Trophoblast cell (in vitro differentiated cells and primary cell): Measurements from ENCODE around the gene B9D2.

ENCODE experiments used
- DNase-seq, 2 donors: peaks; one replicate each; pipeline ENCODE4 v3.0.0-alpha.2; 2016
- H2AFZ ChIP-seq: 2 replicates; pipeline ENCODE4 v1.6.1; 2013; ENCODE audit warnings: low read length, moderate library complexity, mild to moderate bottlenecking; ENCODE audit not compliant: insufficient read depth, poor library complexity
- H2AK5ac ChIP-seq: 2 replicates; pipeline ENCODE4 v1.6.1; 2013; ENCODE audit warnings: mild to moderate bottlenecking, low read length
- H2BK120ac ChIP-seq: 2 replicates; pipeline ENCODE4 v1.6.1; 2013; ENCODE audit warnings: low read length, mild to moderate bottlenecking, moderate library complexity; ENCODE audit not compliant: insufficient read depth, poor library complexity
- H2BK12ac ChIP-seq: 2 replicates; pipeline ENCODE4 v1.6.1; 2013; ENCODE audit warnings: mild to moderate bottlenecking, low read length, moderate library complexity
- H2BK5ac ChIP-seq: 2 replicates; pipeline ENCODE4 v1.6.1; 2013; ENCODE audit warnings: low read length, low read depth, moderate library complexity, mild to moderate bottlenecking; ENCODE audit not compliant: poor library complexity
- H3K14ac ChIP-seq: 2 replicates; pipeline ENCODE4 v1.6.1; 2013; ENCODE audit warnings: mild to moderate bottlenecking, low read length
- H3K18ac ChIP-seq: 2 replicates; pipeline ENCODE4 v1.6.1; 2013; ENCODE audit warnings: mild to moderate bottlenecking, low read length
- H3K23ac ChIP-seq: 2 replicates; pipeline ENCODE4 v1.6.1; 2013; ENCODE audit warnings: low read length
- H3K27ac ChIP-seq: 2 replicates; pipeline ENCODE4 v1.5.1; 2013; ENCODE audit warnings: low read depth, mild to moderate bottlenecking, inconsistent platforms, low read length, moderate library complexity
- H3K27me3 ChIP-seq: 2 replicates; pipeline ENCODE4 v1.6.1; 2013; ENCODE audit warnings: inconsistent platforms, mild to moderate bottlenecking, low read length, moderate library complexity; ENCODE audit not compliant: insufficient read depth
- H3K36me3 ChIP-seq, 2 experiments: 1 replicate in 1 of 2; 2 replicates in 1 of 2; pipeline ENCODE4 v1.6.1; 2013; ENCODE audit warnings: low read length in 2 of 2, mild to moderate bottlenecking in 2 of 2, moderate library complexity in 1 of 2; ENCODE audit not compliant: insufficient read depth in 2 of 2, control insufficient read depth in 1 of 2
- H3K4ac ChIP-seq: 2 replicates; pipeline ENCODE4 v1.6.1; 2013; ENCODE audit warnings: low read depth, mild to moderate bottlenecking, low read length, moderate library complexity
- H3K4me1 ChIP-seq, 2 experiments: 1 replicate in 1 of 2; 2 replicates in 1 of 2; pipeline ENCODE4 v1.6.1; 2013; ENCODE audit warnings: low read length in 2 of 2, mild to moderate bottlenecking in 2 of 2, moderate library complexity in 1 of 2; ENCODE audit not compliant: insufficient read depth in 2 of 2, control insufficient read depth in 1 of 2
- H3K4me2 ChIP-seq: 2 replicates; pipeline ENCODE4 v1.6.1; 2013; ENCODE audit warnings: inconsistent platforms, mild to moderate bottlenecking, low read length, moderate library complexity
- H3K4me3 ChIP-seq: 2 replicates; pipeline ENCODE4 v1.5.1; 2013; ENCODE audit warnings: mild to moderate bottlenecking, low read depth, low read length, inconsistent platforms
- H3K79me1 ChIP-seq: one replicate; pipeline ENCODE4 v1.6.1; 2013; ENCODE audit warnings: low read length
- H3K79me2 ChIP-seq: 2 replicates; pipeline ENCODE4 v1.6.1; 2013; ENCODE audit warnings: low read length, mild to moderate bottlenecking; ENCODE audit not compliant: control insufficient read depth, insufficient read depth, poor library complexity
- H3K9ac ChIP-seq: 2 replicates; pipeline ENCODE4 v1.6.1; 2013; ENCODE audit warnings: mild to moderate bottlenecking, low read length
- H3K9me3 ChIP-seq: 2 replicates; pipeline ENCODE4 v1.6.1; 2013; ENCODE audit warnings: low read depth, mild to moderate bottlenecking, control low read depth, inconsistent platforms, low read length; ENCODE audit not compliant: insufficient read depth
- H4K12ac ChIP-seq: 2 replicates; pipeline ENCODE4 v1.6.1; 2013; ENCODE audit warnings: low read depth, mild to moderate bottlenecking, low read length, moderate library complexity
- H4K8ac ChIP-seq: 2 replicates; pipeline ENCODE4 v1.6.1; 2013; ENCODE audit warnings: low read depth, mild to moderate bottlenecking, low read length, moderate library complexity
- H4K91ac ChIP-seq: one replicate; pipeline ENCODE4 v1.6.1; 2013; ENCODE audit warnings: low read depth, mild to moderate bottlenecking, low read length, moderate library complexity
- whole genome bisulfite sequencing: extraction: QIAGEN DNeasy Blood & Tissue Kit; methylation state at CpG from one replicate; pipeline ENCODE4 v1.1.7; 2013; ENCODE audit warnings: missing lambda C conversion rate; ENCODE audit not compliant: insufficient read length, insufficient coverage; ENCODE audit errors: extremely low coverage; 5-methylcytosine and 5-hydroxymethylcytosine counted together

The B9D2 gene

DNA sequence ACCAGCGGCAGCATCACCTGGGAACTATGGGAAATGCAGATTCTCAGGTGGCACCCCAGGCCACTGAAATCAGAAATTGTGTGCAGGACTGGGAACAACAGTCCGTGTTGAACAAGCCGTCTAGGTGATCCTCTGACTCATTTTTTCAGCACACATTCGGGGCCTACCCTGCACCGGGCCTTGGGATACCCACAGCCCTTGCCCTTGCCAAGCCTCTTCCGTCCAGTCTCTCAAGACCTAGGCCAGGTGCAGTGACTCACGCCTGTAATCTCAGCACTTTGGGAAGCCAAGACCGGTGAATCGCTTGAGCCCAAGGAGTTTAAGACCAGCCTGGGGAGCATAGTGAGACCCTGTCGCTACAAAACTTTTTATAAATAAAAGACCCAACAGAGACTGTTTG, 28.5 kb downstream of the B9D2 start:
- Histone ChIP-seq H3K79me1 (no peaks in the 10 kb centered on the region), H3K4me1 (no peaks in the 10 kb centered on the region), H4K8ac (no peak overlapping the region), H2AK5ac (no peak overlapping the region), H3K36me3 (peaks cover 55 to 59% of the 10 kb centered on the region in 2 experiments), H3K27me3 (no peaks in the 10 kb centered on the region), H4K12ac (no peak overlapping the region), H3K27ac (no peak overlapping the region), H3K79me2 (no peaks in the 10 kb centered on the region), H3K4me2 (no peak overlapping the region), H2BK12ac (no peak overlapping the region), H2AFZ (no peak overlapping the region), H2BK5ac (no peak overlapping the region), H3K23ac (no peak overlapping the region), H2BK120ac (no peak overlapping the region), H3K9ac (no peak overlapping the region), H3K14ac (no peak overlapping the region), H3K4me3 (no peak overlapping the region), H3K4ac (no peak overlapping the region), H4K91ac (no peak overlapping the region), H3K18ac (no peak overlapping the region), H3K9me3 (peaks cover 3% of the 10 kb centered on the region)
- peak in 1 of 2 donors; percentile 27 for DNase-seq
- no CpG with 5 or more reads among the region's 10 CpGs for WGBS

DNA sequence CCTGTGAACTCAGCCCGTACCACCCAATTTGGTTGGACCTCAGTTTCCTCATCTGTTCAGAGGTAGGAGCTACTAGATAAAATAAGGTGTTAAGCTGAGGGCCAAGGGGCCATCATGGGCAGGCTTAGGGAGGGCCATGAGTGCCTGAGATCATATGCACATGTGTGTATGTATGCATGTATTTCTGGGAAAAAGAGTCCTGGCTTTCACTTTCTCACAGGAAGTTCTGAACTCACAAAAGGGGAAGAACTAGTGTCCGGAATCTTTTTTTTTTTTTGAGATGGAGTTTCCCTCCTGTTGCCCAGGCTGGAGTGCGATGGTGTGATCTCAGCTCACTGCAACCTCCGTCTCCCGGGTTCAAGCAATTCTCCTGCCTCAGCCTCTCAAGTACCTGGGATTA, 29.2 kb downstream of the B9D2 start:
- H3K27me3 ChIP-seq: no peaks in the 10 kb centered on the region
- H4K91ac ChIP-seq: no peak overlapping the region
- no peak overlapping the region for H3K9ac ChIP-seq
- H2AK5ac ChIP-seq: no peak overlapping the region
- no peak overlapping the region for H2AFZ ChIP-seq
- H3K79me1 ChIP-seq: no peaks in the 10 kb centered on the region
- DNase-seq: peak in 1 of 2 donors; percentile 33
- no CpG with 5 or more reads among the region's 5 CpGs for WGBS
- no peak overlapping the region for H2BK5ac ChIP-seq
- no peak overlapping the region for H3K27ac ChIP-seq
- no peak overlapping the region for H3K23ac ChIP-seq
- H4K8ac ChIP-seq: no peak overlapping the region
- H3K4me3 ChIP-seq: no peak overlapping the region
- no peak overlapping the region for H3K18ac ChIP-seq
- no peaks in the 10 kb centered on the region for H3K4me1 ChIP-seq
- no peak overlapping the region for H4K12ac ChIP-seq
- no peaks in the 10 kb centered on the region for H3K79me2 ChIP-seq
- no peak overlapping the region for H3K4me2 ChIP-seq
- H3K4ac ChIP-seq: no peak overlapping the region
- H3K14ac ChIP-seq: no peak overlapping the region
- H3K36me3 ChIP-seq: peaks cover 58 to 64% of the 10 kb centered on the region in 2 experiments
- H2BK12ac ChIP-seq: no peak overlapping the region
- H3K9me3 ChIP-seq: peaks cover 3% of the 10 kb centered on the region
- no peak overlapping the region for H2BK120ac ChIP-seq

DNA sequence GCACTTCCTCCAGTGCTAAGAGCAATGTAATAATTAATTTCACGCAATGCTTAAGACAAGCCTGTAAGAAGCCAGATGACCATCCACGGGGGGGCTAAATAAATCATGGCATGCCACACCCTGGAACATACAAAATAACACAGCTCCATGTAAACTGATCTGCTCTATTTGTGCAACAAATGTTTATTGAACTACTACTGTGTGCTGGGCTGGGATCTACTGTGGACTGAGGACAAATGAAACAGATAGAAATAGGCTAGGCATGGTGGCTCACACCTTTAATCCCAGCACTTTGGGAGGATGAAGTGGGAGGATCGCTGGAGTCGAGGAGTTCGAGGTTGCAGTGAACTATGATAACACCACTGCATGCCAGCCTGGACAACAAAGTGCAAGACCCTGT, 31.5 kb downstream of the B9D2 start:
- H2AK5ac ChIP-seq: no peak overlapping the region
- peaks cover 3% of the 10 kb centered on the region for H3K9me3 ChIP-seq
- no peak overlapping the region for H4K91ac ChIP-seq
- no peak overlapping the region for H2BK5ac ChIP-seq
- no peak overlapping the region for H3K9ac ChIP-seq
- no peak overlapping the region for H3K4me2 ChIP-seq
- no peak for DNase-seq
- no peaks in the 10 kb centered on the region for H3K27me3 ChIP-seq
- no peak overlapping the region for H3K4ac ChIP-seq
- no peak overlapping the region for H3K18ac ChIP-seq
- peaks cover 6 to 8% of the 10 kb centered on the region in 2 experiments for H3K4me1 ChIP-seq
- no peak overlapping the region for H3K23ac ChIP-seq
- no peak overlapping the region for H4K8ac ChIP-seq
- peaks cover 57 to 62% of the 10 kb centered on the region in 2 experiments for H3K36me3 ChIP-seq
- no peak overlapping the region for H3K14ac ChIP-seq
- H3K79me1 ChIP-seq: peaks cover 2% of the 10 kb centered on the region
- H4K12ac ChIP-seq: no peak overlapping the region
- H3K79me2 ChIP-seq: no peaks in the 10 kb centered on the region
- no peak overlapping the region for H2AFZ ChIP-seq
- H2BK12ac ChIP-seq: no peak overlapping the region
- H3K4me3 ChIP-seq: no peak overlapping the region
- no CpG with 5 or more reads among the region's 5 CpGs for WGBS
- no peak overlapping the region for H3K27ac ChIP-seq
- H2BK120ac ChIP-seq: no peak overlapping the region

DNA sequence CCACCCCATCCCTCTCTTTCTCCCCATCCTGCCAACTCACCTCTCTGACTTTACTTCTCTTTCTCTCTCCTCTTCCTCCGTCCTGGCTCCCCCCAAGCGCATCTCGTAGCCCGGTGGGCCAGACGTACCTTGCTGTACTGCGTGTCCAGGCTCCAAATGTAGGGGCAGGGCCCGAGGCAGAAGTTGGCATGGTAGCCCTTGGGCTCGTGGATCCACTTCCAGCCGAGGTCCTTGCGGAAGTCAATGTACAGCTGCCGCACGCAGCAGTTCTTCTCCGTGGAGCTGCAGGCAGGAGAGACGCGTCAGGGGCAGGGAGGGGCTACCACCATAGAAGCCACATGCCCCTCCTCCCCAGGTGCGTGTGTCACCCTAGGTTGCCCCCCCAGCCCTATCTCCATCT, 31.9 kb downstream of the B9D2 start:
- Histone ChIP-seq H3K36me3 (peaks cover 53 to 58% of the 10 kb centered on the region in 2 experiments), H3K27ac (no peak overlapping the region), H2BK120ac (no peak overlapping the region), H3K23ac (no peak overlapping the region), H3K79me1 (peaks cover 7% of the 10 kb centered on the region), H3K9me3 (peaks cover 3% of the 10 kb centered on the region), H2BK5ac (no peak overlapping the region), H2AK5ac (no peak overlapping the region), H3K4me3 (no peak overlapping the region), H4K91ac (no peak overlapping the region), H3K14ac (no peak overlapping the region), H3K79me2 (peaks cover 2% of the 10 kb centered on the region), H3K4me1 (peaks cover 10 to 13% of the 10 kb centered on the region in 2 experiments), H3K4ac (no peak overlapping the region), H4K12ac (no peak overlapping the region), H2AFZ (no peak overlapping the region), H3K18ac (no peak overlapping the region), H4K8ac (no peak overlapping the region), H3K9ac (no peak overlapping the region), H3K27me3 (no peaks in the 10 kb centered on the region), H2BK12ac (no peak overlapping the region), H3K4me2 (no peak overlapping the region)
- WGBS: no CpG with 5 or more reads among the region's 16 CpGs
- peak in 1 of 2 donors; percentile 56 for DNase-seq
